GM21619 (cell line): ENCODE measurements around the gene PIK3C2G.

ENCODE experiments used
- ATAC-seq: cut with Tn5 transposase; IDR thresholded peaks from one replicate; pipeline ENCODE4 v1.9.1; 2021; ENCODE audit not compliant: unreplicated experiment

The PIK3C2G gene

GRCh38 chr12:18629445-18629844 is 368.1 kb downstream of the PIK3C2G start:
- ATAC-seq = no peak

- ATAC-seq = no peak
These were observed 368.6 kb downstream of the PIK3C2G start for GRCh38 chr12:18629916-18630315.

GRCh38 chr12:18631339-18631738 is 370.0 kb downstream of the PIK3C2G start:
- no peak for ATAC-seq

DNA sequence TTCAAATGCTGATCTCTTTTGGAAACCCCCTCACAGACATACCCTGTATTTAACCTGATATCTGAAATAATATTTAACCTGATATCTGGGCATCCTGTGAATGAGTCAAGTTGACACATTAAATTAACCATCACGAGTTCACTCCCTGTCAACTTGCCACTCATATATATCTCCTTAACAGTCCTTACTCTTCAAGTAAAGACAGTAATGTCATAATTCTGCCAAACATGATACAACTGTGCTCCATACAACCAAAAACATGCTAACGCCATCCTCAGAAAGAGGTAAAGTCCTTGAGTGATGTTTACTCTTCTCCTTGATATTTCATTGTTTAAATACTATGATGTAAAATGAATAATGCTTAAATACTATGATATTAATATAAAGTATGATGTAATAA is 371.5 kb downstream of the PIK3C2G start:
- no peak for ATAC-seq

GRCh38 chr12:18634382-18634781 is 373.1 kb downstream of the PIK3C2G start:
- no peak for ATAC-seq

DNA sequence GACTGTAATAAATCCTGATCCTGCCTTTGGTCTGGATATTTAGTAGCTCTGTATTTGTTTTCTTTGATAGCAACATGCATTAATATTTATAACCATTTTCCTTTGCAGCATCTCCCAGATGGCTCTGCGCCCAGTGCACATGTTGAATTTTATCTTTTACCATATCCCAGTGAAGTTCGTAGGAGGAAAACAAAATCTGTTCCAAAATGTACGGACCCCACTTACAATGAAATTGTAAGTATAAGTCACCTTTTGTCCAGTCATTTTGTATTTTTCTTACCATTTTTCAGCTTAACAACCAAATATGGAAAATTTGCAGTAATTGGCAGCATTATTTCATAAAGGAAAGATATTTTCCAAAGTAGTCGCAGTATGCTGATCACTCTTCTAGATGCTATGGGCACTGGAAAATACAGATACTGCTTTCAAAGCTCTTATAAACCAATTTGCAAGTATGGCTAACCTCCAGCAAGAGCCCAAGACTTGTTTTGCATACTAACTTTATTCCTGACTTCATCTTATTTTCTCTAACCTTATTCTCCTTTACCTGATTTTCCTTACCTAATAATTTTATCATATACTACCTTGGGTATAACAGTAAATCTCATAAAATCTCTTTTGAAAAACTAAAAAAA is 379.1 kb downstream of the PIK3C2G start:
- ATAC-seq = no peak

DNA sequence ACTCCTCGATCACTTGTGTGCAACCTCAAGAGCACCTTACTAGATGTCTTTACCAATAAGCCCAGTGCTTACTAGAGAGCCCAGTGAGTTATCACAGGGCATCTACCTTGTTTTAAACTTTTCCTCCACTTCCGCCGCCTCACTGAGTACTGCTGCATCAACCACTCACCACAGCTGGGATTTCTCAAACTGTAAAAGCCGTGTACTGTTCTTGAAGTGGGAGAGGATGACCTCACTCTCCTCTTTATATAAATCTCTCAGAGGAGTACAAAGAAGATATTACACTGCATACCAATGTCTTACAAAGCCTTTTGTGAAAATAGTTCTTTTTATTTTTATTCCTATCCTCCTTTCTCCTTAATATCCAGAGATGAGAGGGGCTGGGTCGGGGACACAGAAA is 382.4 kb downstream of the PIK3C2G start:
- no peak for ATAC-seq

DNA sequence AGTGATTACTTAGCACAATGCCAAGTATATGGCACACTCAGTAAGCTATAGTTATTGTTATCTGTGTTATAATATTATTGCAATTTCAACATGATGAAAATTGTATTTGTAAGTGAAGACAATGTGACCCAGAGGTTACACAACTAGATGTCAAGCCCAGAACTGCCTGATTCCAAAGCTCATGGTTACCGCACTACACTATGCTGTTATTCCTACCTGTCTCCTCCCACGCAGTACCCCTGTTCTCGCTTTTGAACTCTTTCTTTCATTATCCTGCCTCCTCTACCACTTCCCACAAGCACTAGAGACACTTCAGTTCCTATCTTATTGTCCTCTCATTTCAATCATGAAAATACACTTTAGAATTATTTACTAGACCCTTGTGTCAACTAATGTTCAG is 383.2 kb downstream of the PIK3C2G start:
- ATAC-seq = no peak

- ATAC-seq = no peak
These were observed 385.1 kb downstream of the PIK3C2G start for GRCh38 chr12:18646286-18646890.

DNA sequence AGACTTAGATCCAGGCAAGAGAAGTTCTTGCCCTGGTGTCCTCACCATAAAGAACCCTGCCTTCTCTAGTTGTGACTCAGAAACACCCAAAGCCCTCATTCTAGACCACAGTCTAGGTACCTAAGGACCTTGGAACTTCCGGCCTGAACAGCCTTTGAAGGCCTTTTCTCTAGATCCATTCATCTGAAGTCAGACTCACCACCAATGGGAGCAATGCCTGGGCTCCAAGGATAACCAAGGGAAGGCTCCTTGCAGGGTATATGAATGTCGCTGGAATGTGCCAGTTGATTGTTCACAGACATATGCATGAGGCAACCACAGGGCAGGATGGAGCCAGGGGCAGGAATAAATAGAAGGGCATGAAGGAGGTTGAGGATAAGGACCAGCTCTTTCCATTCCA is 390.2 kb downstream of the PIK3C2G start:
- ATAC-seq = no peak

- no peak for ATAC-seq
These were observed 391.3 kb downstream of the PIK3C2G start for GRCh38 chr12:18652596-18652995.

DNA sequence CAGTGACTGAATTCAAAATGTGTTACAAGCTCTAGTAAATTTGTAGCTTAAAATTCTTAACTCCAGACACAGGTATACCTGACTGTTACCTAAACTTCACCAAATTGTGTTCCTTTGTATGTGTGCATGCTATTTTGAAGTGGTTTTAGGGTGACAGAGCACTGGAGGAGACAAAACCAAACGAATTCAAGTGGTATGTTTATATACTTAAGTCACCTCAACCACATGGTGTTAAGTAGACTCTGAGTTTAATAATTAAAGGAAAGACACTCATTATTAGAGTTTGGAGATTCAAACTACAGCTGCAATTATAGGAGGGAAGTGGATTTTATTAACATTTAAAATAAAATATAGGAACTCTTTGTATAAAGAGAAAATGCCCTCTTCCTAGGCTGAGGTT is 392.1 kb downstream of the PIK3C2G start:
- ATAC-seq = no peak

- no peak for ATAC-seq
These were observed 394.0 kb downstream of the PIK3C2G start for GRCh38 chr12:18655351-18655750.

DNA sequence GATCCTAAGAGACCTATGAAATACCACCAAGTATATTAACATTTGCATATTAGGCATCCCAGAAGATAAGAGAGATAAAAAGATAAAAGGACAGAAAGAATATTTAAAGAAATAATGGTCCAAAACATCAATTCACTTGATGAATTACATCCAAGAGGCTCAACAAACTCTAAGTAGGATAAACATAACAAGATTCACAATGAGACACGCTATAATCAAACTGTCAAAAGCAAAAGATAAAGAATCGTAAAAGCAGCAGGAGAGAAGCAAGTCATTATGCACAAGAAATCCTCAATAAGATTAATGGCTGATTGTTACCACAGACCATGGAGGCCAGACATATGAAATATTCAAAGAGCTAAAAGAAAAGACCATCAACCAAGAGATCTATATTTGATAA is 396.9 kb downstream of the PIK3C2G start:
- ATAC-seq = no peak

DNA sequence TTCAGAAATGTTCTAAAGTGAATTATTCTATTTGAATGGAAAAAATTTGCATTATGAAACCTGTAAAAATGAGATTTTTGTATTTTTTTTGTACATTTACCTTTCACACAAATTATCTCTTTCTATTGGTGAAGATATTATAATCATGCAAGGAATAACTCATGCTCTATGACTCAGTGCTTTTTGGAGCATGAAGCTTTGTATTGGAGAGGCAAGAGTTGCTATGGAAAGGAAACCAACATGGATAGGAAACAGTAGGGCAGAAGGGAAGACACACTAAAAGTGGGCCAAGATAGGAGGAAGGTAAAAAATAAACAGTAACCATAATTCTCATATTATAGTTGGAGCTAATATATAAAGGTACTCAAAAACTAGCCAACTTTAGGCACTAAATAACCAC is 397.5 kb downstream of the PIK3C2G start:
- no peak for ATAC-seq

- no peak for ATAC-seq
These were observed 414.8 kb downstream of the PIK3C2G start for GRCh38 chr12:18676141-18676540.

- ATAC-seq = no peak
These were observed 415.8 kb downstream of the PIK3C2G start for GRCh38 chr12:18676996-18677588.

- ATAC-seq = no peak
These were observed 420.5 kb downstream of the PIK3C2G start for GRCh38 chr12:18681818-18682217.

DNA sequence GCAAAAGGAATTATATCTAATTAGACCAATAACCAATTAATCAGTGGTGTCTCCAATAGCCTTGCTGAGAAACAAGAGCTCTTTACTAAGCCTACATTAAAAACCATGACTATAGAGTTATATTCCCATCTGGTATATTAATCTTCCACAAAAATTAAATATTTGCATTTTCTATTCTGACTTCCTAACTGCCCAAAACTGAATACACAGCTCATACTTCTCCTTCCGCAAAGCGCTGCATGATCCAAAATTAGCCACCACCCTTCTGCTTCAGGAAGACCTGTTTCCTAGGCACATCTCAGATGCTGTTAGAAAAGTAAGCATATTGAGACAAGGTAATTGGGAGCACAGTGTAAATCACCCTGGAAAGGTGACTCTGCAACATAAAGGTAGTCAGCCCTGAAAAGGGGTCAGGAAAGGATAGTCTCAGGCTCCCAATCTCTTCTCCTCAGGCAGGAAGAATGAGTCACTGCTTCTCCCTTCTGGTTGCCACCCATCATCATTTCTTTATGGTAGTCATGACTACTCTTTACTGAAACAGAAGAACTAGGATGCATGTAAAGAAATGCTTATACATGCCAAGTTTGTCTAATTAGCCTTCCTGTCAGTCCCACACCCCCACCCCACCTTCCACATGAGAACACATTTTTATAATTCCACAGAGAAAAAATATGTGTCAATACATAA is 422.2 kb downstream of the PIK3C2G start:
- no peak for ATAC-seq

- no peak for ATAC-seq
These were observed 423.1 kb downstream of the PIK3C2G start for GRCh38 chr12:18684430-18684829.

- no peak for ATAC-seq
These were observed 428.5 kb downstream of the PIK3C2G start for GRCh38 chr12:18689771-18690170.

DNA sequence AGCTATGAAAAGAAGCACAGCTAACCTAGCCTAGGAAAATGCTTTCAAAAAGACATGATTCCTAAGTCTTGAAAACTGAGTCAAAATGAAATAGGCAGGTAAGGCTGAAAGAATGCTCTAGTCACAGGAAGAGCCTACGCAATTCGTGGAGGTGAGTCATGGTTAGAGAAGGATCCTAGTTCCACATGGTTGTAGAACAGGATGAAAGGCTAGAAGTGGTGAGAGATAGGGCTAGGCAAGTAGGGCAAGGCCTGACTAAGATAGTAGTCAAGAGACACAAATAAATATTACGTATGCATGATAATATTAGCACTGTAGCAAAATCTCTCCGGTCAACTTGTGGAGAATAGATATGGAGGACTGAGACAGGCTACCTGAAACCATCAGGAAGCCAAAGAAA is 429.3 kb downstream of the PIK3C2G start:
- no peak for ATAC-seq
